SKM-1 treated with dmso at 0.1 percent for 144 hours (cell line): ENCODE measurements around the gene WNT6.

Experiments used
- DNase-seq: peaks from one replicate; lab custom pipeline; 2025; ENCODE audit not compliant: unreplicated experiment; lab: John Stamatoyannopoulos, UW

The WNT6 gene

GRCh38 chr2:218857371-218858137, 2.1 kb upstream of the WNT6 start:
- no peak for DNase-seq

- no peak for DNase-seq
These were observed 1.5 kb upstream of the WNT6 start for GRCh38 chr2:218858138-218858445.

GRCh38 chr2:218858671-218859555, 692 bp upstream of the WNT6 start:
- DNase-seq = no peak

GRCh38 chr2:218859988-218860831, 605 bp downstream of the WNT6 start:
- no peak for DNase-seq

GRCh38 chr2:218860950-218861381, 1.4 kb downstream of the WNT6 start:
- DNase-seq = no peak

- DNase-seq = no peak
These were observed 2.2 kb downstream of the WNT6 start for GRCh38 chr2:218861645-218862318.

- no peak for DNase-seq
These were observed 3.5 kb downstream of the WNT6 start for GRCh38 chr2:218863021-218863520.

GRCh38 chr2:218865396-218865795, 5.8 kb downstream of the WNT6 start:
- no peak for DNase-seq

- DNase-seq = no peak
These were observed 6.4 kb downstream of the WNT6 start for GRCh38 chr2:218865999-218866398.

GRCh38 chr2:218867900-218868299, 8.3 kb downstream of the WNT6 start:
- DNase-seq = no peak

- no peak for DNase-seq
These were observed 9.5 kb downstream of the WNT6 start for GRCh38 chr2:218869064-218869463.

GRCh38 chr2:218870984-218871344, 11.4 kb downstream of the WNT6 start:
- DNase-seq = no peak

- DNase-seq = no peak
These were observed 12.0 kb downstream of the WNT6 start for GRCh38 chr2:218871345-218872302.

GRCh38 chr2:218872645-218873358, 13.2 kb downstream of the WNT6 start:
- DNase-seq = no peak

- DNase-seq = no peak
These were observed 14.0 kb downstream of the WNT6 start for GRCh38 chr2:218873359-218874194.

GRCh38 chr2:218875692-218876246, 16.2 kb downstream of the WNT6 start:
- no peak for DNase-seq

- DNase-seq = peak; percentile 59
These were observed 17.1 kb downstream of the WNT6 start for GRCh38 chr2:218876562-218877219.
